Activated CD4-positive, CD25-positive, alpha-beta regulatory T cell treated with anti-CD3 and anti-CD28 coated beads, Interleukin-2, amount 50 U/mL, for 72 hours (primary cell): ENCODE results near the gene TRA2A.

Experiments
- DNase-seq: peaks from one replicate; pipeline ENCODE4 v3.0.0; 2021

Gene TRA2A

DNA sequence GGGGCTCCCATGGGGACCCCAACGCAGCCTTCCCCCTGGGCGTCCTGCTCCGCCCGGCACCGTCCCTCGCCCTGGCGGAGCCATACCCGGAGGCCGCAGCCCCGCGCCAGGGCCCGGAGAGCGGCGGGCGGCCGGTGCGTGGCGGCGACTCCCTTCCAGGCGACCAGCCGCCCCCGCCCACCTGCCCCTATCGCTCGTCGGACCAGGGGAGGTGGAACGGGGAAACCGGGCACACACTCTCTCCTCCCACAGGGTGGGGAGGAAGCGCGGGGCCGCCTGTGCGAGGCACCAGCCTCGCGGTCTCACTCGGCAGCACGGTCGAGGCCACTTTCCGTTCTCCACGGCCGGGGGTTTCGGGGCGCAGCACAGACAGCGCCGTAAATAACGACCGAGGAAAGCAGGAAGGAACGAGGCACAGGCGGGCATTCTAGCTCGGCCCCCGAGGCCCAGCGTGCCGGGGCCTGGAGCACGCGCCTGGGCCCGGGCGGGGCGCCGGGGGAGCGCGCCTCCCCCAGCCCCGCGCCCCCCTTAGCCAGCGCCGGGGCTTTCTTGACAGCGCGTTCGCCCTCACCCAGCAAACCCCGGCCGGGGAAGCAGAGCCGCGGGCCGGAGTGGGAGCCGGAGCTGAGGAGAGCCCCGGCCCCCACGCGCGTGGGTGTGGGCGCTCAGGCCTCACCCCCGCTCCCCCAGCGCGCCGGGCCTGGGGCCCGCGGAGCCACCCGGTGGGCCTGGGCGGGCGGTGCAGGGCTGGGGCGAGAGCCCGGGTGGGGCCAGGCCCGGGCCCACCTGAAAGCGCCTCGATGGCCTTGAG is 62.4 kb downstream of the TRA2A start:
- DNase-seq: peak; percentile 34

DNA sequence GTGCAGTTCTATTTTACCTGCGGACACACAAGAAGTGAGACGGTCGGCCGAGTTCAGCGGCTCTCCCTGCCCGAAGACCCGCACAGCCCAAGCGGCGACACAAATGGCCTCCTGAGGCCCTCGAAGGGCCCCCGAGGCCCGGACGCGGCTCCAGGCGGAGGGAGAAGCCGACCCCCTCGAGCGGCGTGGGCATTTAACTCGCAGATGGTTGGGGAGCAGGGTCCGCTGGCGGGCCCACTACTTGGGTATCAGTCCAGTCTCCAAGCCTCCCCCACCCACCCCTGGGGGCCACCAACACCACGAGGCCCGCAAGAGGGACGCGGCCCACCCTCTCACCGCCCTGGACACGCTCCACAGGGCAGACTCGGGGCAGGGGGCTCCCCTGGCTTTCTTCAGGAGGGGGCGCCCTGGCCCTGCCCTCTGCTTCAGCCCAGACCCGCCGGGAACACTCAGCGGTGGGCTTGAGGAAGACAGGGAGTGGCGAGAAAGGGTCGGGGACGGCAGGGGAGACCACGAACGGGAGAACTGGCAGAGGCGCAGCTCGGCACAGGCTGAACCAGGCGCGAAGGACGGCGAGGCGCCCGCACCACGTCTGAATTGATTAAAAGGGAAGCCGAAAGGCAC is 63.1 kb downstream of the TRA2A start:
- DNase-seq: no peak

DNA sequence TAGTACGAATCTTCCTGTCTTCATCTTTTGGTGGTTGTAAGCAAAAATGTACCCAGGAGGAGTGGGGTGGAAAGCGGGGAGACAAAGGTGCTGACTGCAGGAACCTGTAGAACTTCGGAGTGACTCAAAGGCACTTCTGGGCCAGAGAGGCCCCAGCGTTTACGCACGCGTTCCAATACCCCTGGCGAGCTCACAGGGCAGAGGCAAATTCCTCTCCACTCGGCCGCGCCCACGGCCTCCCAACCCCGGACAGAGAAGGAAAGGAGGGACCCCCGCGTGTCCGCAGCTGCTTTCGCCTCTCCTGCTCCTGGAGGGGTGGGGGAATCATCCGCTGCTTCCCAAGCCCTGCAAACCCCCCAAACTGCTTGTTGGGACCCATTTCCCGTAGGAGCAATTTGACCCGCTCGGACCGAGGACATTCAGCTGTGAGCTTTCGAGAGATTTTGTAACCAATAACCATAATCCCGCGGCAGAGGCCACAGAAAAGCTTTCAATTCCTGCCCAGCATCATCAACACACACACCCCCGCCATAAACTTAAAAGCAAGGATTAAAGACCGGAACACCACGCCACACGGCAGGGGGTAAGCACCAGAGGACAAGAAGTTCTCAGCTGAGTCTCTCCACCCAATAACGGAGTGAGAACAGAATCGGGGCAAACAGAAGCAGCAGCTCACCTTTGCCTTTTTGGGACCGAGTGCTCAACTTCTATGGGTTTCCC is 63.8 kb downstream of the TRA2A start:
- no peak for DNase-seq

DNA sequence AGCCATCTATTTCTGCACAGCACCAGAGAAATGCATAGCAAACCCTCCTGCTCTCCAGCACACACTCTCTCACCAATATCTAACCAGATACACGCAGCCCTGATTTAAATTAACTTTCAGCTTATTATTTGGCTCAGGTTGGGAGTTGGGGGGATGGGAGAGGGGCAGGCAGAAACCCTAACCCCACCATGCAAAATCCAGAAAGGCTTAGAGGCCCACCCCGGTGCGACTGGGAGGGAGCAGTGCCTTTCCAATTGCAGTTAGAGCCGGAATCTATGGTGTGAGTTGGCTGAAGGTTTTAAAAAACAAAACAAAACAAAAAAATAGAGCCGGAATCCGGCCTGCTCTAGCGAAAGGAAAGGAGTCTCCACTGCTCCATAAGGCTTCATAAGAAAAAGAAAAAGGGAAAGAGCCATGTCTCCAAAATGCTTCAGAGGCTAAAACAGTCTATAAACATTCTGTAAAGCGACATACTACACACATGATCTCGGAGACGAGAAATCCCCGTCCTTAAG is 64.4 kb downstream of the TRA2A start:
- DNase-seq: no peak

DNA sequence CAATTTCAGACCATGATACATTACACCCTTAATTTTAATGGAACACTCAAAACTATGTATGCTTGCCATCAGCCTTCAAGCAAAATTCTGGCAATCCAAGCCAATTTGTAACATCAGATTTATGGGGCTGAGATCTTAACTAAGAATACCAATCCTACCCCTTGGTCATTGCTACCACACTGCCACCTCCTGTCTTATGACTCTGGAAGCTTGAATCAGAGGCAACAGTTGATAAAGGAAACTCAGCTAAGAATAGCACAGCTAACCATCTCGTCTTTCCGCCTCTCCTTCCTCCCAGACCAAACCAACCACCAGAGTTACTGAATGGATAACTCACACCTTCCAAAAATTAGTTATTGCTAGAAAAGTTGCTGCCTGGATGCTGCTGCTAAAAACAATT is 68.9 kb downstream of the TRA2A start:
- DNase-seq: no peak

DNA sequence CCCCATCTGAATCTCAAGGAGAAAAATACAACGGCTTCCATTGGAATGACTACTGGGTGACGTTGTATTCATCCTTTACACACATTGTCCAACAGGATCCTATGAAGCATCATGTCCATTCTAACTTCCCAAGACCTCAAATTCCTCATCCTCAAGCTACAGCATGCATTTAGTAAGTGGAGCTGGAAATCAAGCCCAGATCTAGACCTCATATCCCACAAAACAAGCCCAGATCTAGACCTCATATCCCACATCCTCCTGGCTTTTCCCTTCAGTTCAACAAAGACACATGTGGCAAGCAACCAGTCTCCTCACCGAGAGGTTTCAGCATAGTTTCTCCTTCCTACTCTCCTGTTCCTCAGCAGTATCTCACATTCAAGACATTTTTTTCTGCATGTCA is 73.7 kb downstream of the TRA2A start:
- no peak for DNase-seq

DNA sequence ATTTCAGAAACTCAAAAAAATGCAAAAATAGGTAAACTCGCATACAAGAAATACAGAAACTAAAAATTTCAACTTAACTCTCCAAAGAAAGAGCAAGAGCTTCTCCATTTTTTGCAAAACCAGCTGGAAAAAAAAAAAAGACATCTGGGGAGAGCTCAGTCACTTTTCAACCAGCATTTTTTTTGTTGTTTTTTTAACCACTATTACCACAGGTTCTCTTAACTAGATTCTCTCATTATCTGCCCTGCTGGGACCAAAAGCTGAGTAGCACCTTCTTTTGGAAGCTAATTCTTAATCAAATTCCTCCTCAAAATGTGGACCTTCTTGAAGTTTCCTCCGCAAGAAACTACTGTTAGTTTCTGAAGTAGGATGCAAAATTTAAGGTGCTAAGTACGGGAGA is 75.7 kb downstream of the TRA2A start:
- DNase-seq: no peak

DNA sequence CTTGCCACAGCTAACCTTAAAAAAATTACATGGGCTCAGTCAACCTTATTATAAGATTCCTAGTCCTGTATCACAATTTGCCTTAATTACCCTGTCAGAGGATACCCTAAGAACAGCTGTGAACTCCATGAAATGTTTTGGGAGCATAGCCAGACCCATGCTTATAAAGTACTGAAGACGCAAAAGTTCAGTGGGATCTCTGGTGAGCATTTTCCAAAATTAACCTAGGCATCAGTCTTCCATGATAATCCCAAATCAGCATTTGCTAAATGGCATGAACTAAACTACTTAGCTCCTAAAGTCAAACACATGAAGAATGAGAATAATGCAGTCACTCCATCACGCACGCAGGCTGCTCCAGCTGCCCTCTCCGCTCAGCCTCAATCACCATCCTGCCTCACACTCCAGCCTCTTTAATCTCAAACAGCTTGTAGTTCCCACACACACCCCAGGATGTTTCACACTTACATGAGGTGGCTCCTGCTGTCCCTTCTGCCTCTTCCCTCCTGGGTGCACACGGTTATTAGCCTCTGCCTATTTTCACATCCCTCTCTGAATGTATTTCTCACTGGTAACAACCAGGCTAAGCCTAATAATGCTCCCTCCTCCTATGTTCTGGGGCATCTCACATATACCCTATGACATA is 76.8 kb downstream of the TRA2A start:
- no peak for DNase-seq
